ENCODE measurements around the gene DNAH6. TPM values are rescaled to one million over a fixed set of nuclear protein-coding genes. Genes with fewer than 3 reads are reported as not detected.

The DNAH6 gene
- total RNA-seq, 2 donors from 2014 or later: 0.52 to 1.0 TPM

DNA sequence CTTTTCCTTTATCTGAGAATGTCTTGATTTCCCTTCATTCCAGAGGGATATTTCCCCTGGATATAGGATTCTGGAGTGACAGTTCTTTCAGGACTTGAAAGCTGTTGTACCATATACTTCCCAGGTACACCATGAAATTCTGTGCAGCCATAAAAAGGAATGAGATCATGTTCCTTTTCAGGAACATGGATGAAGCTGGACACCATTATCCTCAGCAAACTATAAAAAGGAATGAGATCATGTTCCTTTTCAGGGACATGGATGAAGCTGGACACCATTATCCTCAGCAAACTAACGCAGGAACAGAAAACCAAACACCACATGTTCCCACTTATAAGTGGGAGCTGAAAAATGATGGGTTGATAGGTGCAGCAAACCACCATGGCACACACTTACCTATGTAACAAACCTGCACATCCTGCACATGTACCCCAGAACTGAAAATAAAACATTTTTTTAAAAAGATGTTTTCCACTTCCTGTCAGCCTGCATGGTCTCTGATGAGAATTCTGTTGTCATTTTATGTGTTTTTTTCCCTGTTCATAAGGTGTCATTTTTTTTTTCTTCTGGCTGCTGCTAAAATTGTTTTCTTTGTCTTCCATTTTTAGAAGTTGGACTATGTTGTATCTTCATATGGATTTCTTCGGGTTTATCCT lies 133.3 kb downstream of the DNAH6 start:
- Mint-ChIP-seq H3K27ac (no peak overlapping the region), H3K36me3 (ENCODE audit: low read depth) (no peaks in the 10 kb centered on the region), H3K27me3 (no peaks in the 10 kb centered on the region), H3K4me1 (peaks cover 36% of the 10 kb centered on the region), H3K4me3 (no peak overlapping the region)
- no peaks in the 10 kb centered on the region for H3K9me3 ChIP-seq (ENCODE audit: control insufficient read depth, low read length, poor library complexity, severe bottlenecking)
- ATAC-seq (no peak), DNase-seq (no peak)

GRCh38 chr2:84652431-84652830 lies 136.1 kb downstream of the DNAH6 start:
- DNase-seq (no peak), ATAC-seq (no peak)
- H3K4me1 Mint-ChIP-seq: peaks cover 38% of the 10 kb centered on the region
- no peaks in the 10 kb centered on the region for H3K36me3 Mint-ChIP-seq (ENCODE audit: low read depth)
- H3K4me3 Mint-ChIP-seq: peak overlapping the region; percentile 26
- H3K9me3 ChIP-seq (ENCODE audit: control insufficient read depth, low read length, poor library complexity, severe bottlenecking): no peaks in the 10 kb centered on the region
- H3K27ac Mint-ChIP-seq: peak overlapping the region; percentile 44
- H3K27me3 Mint-ChIP-seq: no peaks in the 10 kb centered on the region

- Mint-ChIP-seq H3K4me1 (peaks cover 37% of the 10 kb centered on the region), H3K27me3 (no peaks in the 10 kb centered on the region)
- ATAC-seq: no peak
Observed at GRCh38 chr2:84653302-84653701, 137.0 kb downstream of the DNAH6 start.

GRCh38 chr2:84654414-84654813 lies 138.1 kb downstream of the DNAH6 start:
- Mint-ChIP-seq H3K36me3 (ENCODE audit: low read depth) (no peaks in the 10 kb centered on the region), H3K4me1 (peaks cover 31% of the 10 kb centered on the region), H3K27me3 (no peaks in the 10 kb centered on the region), H3K27ac (no peak overlapping the region), H3K4me3 (no peak overlapping the region)
- ATAC-seq (no peak), DNase-seq (no peak)
- H3K9me3 ChIP-seq (ENCODE audit: control insufficient read depth, low read length, poor library complexity, severe bottlenecking): no peaks in the 10 kb centered on the region

More at GRCh38 chr2:84653302-84653701, 137.0 kb downstream of the DNAH6 start:
- no peak for DNase-seq
- no peaks in the 10 kb centered on the region for H3K9me3 ChIP-seq (ENCODE audit: control insufficient read depth, low read length, poor library complexity, severe bottlenecking)
- no peak overlapping the region for H3K27ac Mint-ChIP-seq
- H3K4me3 Mint-ChIP-seq: no peak overlapping the region
- H3K36me3 Mint-ChIP-seq (ENCODE audit: low read depth): no peaks in the 10 kb centered on the region

- peaks cover 2% of the 10 kb centered on the region for H3K4me1 Mint-ChIP-seq
- DNase-seq (no peak), ATAC-seq (no peak)
- H3K27ac Mint-ChIP-seq: no peak overlapping the region
- no peak overlapping the region for H3K4me3 Mint-ChIP-seq
- no peaks in the 10 kb centered on the region for H3K27me3 Mint-ChIP-seq
- no peaks in the 10 kb centered on the region for H3K36me3 Mint-ChIP-seq (ENCODE audit: low read depth)
- no peaks in the 10 kb centered on the region for H3K9me3 ChIP-seq (ENCODE audit: control insufficient read depth, low read length, poor library complexity, severe bottlenecking)
Observed at GRCh38 chr2:84669122-84669521, 152.8 kb downstream of the DNAH6 start.

DNA sequence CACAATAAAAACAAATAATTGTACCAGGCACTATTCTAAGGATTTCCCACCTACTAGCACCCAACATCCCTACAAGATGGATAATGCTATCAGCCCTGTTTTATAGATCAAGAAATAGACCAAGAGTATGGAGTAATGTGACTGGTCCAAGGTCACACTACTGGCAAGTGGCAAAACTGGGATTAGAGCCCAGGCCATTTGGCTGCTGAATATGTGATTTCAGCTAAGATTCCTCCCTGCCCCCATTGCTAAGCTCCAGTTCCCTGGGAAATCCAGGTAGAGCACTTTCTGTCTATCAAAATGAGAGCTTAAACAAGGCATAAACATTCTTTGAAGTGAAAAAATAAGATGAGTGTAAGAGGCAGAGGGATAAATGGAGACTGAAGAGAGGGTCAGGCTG lies 157.8 kb downstream of the DNAH6 start:
- ATAC-seq (no peak), DNase-seq (no peak)
- no peaks in the 10 kb centered on the region for H3K9me3 ChIP-seq (ENCODE audit: control insufficient read depth, low read length, poor library complexity, severe bottlenecking)
- no peaks in the 10 kb centered on the region for H3K27me3 Mint-ChIP-seq
- peaks cover 10% of the 10 kb centered on the region for H3K4me1 Mint-ChIP-seq
- H3K4me3 Mint-ChIP-seq: no peak overlapping the region
- no peaks in the 10 kb centered on the region for H3K36me3 Mint-ChIP-seq (ENCODE audit: low read depth)
- H3K27ac Mint-ChIP-seq: no peak overlapping the region

GRCh38 chr2:84674586-84674985 lies 158.3 kb downstream of the DNAH6 start:
- Mint-ChIP-seq H3K4me1 (peaks cover 10% of the 10 kb centered on the region), H3K27ac (no peak overlapping the region), H3K4me3 (no peak overlapping the region), H3K36me3 (ENCODE audit: low read depth) (no peaks in the 10 kb centered on the region), H3K27me3 (no peaks in the 10 kb centered on the region)
- H3K9me3 ChIP-seq (ENCODE audit: control insufficient read depth, low read length, poor library complexity, severe bottlenecking): no peaks in the 10 kb centered on the region
- no peak for ATAC-seq
- DNase-seq: no peak

DNA sequence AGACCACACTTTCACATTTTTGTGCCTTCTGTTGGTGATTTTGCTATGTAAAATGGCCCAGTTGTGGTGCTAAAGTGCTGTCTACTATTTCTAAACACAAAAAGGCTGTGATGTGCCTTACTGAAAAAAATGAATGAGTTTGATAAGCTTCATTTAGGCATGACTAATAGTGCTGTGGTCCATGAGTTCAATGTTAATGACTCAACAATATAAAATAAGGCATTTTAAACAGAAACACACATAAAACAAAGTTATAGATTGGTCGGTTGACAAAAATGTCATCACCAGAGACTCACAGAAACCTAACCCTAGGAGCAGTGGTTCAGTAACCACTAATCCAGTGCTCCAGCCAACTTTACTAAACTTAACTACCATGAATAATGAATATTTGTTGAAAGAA lies 160.0 kb downstream of the DNAH6 start:
- no peak for ATAC-seq
- Mint-ChIP-seq H3K4me3 (no peak overlapping the region), H3K4me1 (peaks cover 10% of the 10 kb centered on the region)

DNA sequence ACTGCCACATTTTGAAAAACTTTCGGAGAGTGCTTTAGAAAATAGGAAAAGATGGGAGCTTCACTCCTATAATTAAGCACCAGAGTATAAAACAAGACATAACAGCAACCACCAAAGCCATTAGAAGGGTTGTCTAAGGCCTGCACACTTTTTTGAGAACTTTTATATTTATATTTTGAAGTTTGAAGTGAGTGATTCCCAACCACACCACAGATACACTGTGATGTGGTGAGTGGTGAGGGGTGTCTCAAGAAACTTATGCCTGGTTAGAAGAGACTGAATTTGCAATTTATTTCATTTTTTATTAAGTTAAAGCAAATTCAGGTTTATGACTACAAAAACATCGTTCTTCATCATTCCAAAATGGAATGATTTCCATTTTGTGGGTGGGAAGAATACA lies 161.9 kb downstream of the DNAH6 start:
- DNase-seq (no peak), ATAC-seq (no peak)
- H3K4me3 Mint-ChIP-seq: no peak overlapping the region
- H3K9me3 ChIP-seq (ENCODE audit: control insufficient read depth, low read length, poor library complexity, severe bottlenecking): no peaks in the 10 kb centered on the region
- no peaks in the 10 kb centered on the region for H3K36me3 Mint-ChIP-seq (ENCODE audit: low read depth)
- no peaks in the 10 kb centered on the region for H3K27me3 Mint-ChIP-seq
- H3K4me1 Mint-ChIP-seq: peaks cover 8% of the 10 kb centered on the region
- H3K27ac Mint-ChIP-seq: no peak overlapping the region

More for the DNA sequence above, 160.0 kb downstream of the DNAH6 start:
- no peaks in the 10 kb centered on the region for H3K9me3 ChIP-seq (ENCODE audit: control insufficient read depth, low read length, poor library complexity, severe bottlenecking)
- Mint-ChIP-seq H3K36me3 (ENCODE audit: low read depth) (no peaks in the 10 kb centered on the region), H3K27ac (no peak overlapping the region), H3K27me3 (no peaks in the 10 kb centered on the region)
- no peak for DNase-seq

GRCh38 chr2:84686783-84687476 lies 170.6 kb downstream of the DNAH6 start:
- Mint-ChIP-seq H3K27ac (no peak overlapping the region), H3K36me3 (ENCODE audit: low read depth) (no peaks in the 10 kb centered on the region), H3K27me3 (no peaks in the 10 kb centered on the region), H3K4me1 (peaks cover 3% of the 10 kb centered on the region), H3K4me3 (no peak overlapping the region)
- no peak for DNase-seq
- H3K9me3 ChIP-seq (ENCODE audit: control insufficient read depth, low read length, poor library complexity, severe bottlenecking): no peaks in the 10 kb centered on the region
- peak; percentile 61 for ATAC-seq

DNA sequence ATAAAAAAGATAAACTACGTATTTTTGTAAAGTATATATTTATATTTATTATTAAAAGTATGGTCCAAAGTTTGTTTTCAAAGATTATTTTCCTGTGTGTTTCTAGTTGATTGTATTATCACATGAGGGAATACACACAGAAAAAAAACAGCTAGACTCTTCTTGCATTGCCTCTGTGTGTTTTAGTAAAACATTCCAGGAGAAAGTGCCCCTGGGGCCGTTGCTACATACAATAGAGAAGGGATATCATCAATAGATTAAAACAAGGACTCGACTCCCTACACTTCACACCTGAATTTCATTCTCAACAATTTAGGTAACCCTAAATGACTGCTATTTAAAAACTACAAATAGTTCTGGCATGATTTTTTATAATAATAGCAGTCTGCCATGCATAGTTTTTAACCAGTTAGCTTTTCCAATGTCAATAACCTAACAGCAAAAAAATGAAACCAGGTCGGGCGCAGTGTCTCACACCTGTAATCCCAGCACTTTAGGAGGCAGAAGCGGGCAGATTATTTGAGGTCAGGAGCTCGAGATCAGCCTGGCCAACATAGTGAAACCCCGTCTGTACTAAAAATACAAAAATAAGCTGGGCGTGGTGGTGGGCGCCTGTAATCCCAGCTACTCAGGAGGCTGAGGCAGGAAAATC lies 171.3 kb downstream of the DNAH6 start:
- peaks cover 3% of the 10 kb centered on the region for H3K4me1 Mint-ChIP-seq
- H3K27ac Mint-ChIP-seq: no peak overlapping the region
- H3K9me3 ChIP-seq (ENCODE audit: control insufficient read depth, low read length, poor library complexity, severe bottlenecking): no peaks in the 10 kb centered on the region
- no peak for DNase-seq
- H3K4me3 Mint-ChIP-seq: no peak overlapping the region
- H3K36me3 Mint-ChIP-seq (ENCODE audit: low read depth): no peaks in the 10 kb centered on the region
- no peak for ATAC-seq
- H3K27me3 Mint-ChIP-seq: no peaks in the 10 kb centered on the region

DNA sequence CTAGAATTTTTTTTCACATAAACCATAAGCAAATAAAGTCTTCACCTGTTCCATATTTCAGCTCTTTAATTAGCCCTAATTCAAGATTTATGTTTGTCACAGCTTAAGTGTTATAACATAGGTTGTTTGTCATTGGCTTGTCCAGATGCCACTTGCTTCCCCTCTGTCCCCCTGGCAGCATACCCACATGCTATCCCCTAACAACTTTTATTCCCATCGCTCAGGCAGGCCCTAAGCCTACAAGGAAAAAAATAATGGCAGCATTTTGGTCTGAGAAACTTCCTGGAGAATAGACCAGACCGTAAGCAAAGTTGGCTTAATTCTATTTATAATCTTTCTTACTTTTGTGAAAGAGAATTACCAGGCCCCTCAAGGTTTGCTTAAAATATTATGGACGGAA lies 173.9 kb downstream of the DNAH6 start:
- Mint-ChIP-seq H3K27me3 (no peaks in the 10 kb centered on the region), H3K4me1 (peaks cover 11% of the 10 kb centered on the region)
- ATAC-seq: no peak

GRCh38 chr2:84694088-84694622 lies 177.9 kb downstream of the DNAH6 start:
- Mint-ChIP-seq H3K27me3 (no peaks in the 10 kb centered on the region), H3K4me3 (peak overlapping the region; percentile 70), H3K27ac (peak overlapping the region; percentile 87), H3K4me1 (peaks cover 8% of the 10 kb centered on the region), H3K36me3 (ENCODE audit: low read depth) (no peaks in the 10 kb centered on the region)
- DNase-seq: no peak
- peak; percentile 86 for ATAC-seq
- H3K9me3 ChIP-seq (ENCODE audit: control insufficient read depth, low read length, poor library complexity, severe bottlenecking): no peaks in the 10 kb centered on the region

More for the DNA sequence above, 173.9 kb downstream of the DNAH6 start:
- Mint-ChIP-seq H3K36me3 (ENCODE audit: low read depth) (no peaks in the 10 kb centered on the region), H3K27ac (no peak overlapping the region), H3K4me3 (no peak overlapping the region)
- no peaks in the 10 kb centered on the region for H3K9me3 ChIP-seq (ENCODE audit: control insufficient read depth, low read length, poor library complexity, severe bottlenecking)
- no peak for DNase-seq
